Smooth muscle cell (in vitro differentiated cells): ENCODE data around the gene NR6A1. TPM values are rescaled to one million over a fixed set of nuclear protein-coding genes. Genes with fewer than 3 reads are reported as not detected.

ENCODE experiments used
- DNase-seq: peaks from one replicate; lab custom pipeline; 2025; ENCODE audit not compliant: unreplicated experiment; lab: John Stamatoyannopoulos, UW
- H2AFZ ChIP-seq: fragments of 200-600 bp; sonication (generic); 2 replicates; pipeline ENCODE4 v1.6.0; 2016; ENCODE audit warnings: antibody characterized with exemption, low read depth, mild to moderate bottlenecking
- H3F3A ChIP-seq: fragments of 200-600 bp; sonication (generic); 2 replicates; pipeline ENCODE4 v1.6.0; 2017; ENCODE audit warnings: antibody characterized with exemption, low read depth
- H3K27ac ChIP-seq: fragments of 200-600 bp; sonication (generic); 2 replicates; pipeline ENCODE4 v1.5.1; 2016; ENCODE audit warnings: low read depth, mild to moderate bottlenecking
- H3K27me3 ChIP-seq: fragments of 200-600 bp; sonication (generic); 2 replicates; pipeline ENCODE4 v1.6.1; 2016; ENCODE audit warnings: low read depth, mild to moderate bottlenecking
- H3K36me3 ChIP-seq: fragments of 200-600 bp; sonication (generic); 2 replicates; pipeline ENCODE4 v1.5.1; 2016; ENCODE audit warnings: low read depth
- H3K4me1 ChIP-seq: fragments of 200-600 bp; sonication (generic); 2 replicates; pipeline ENCODE4 v1.5.1; 2016; ENCODE audit warnings: low read depth
- H3K4me2 ChIP-seq: fragments of 200-600 bp; sonication (generic); 2 replicates; pipeline ENCODE4 v1.6.0; 2016; ENCODE audit warnings: mild to moderate bottlenecking
- H3K4me3 ChIP-seq: fragments of 200-600 bp; sonication (generic); 2 replicates; pipeline ENCODE4 v1.5.1; 2016; ENCODE audit warnings: mild to moderate bottlenecking
- H3K79me2 ChIP-seq: fragments of 200-600 bp; sonication (generic); 2 replicates; pipeline ENCODE4 v1.6.0; 2016; ENCODE audit warnings: low read depth, mild to moderate bottlenecking
- H3K9ac ChIP-seq: fragments of 200-600 bp; sonication (generic); 2 replicates; pipeline ENCODE4 v1.6.0; 2016; ENCODE audit warnings: low read depth
- H3K9me3 ChIP-seq: fragments of 200-600 bp; sonication (generic); replicated peaks from 2 replicates; pipeline ENCODE4 v1.5.1; 2016; ENCODE audit warnings: low read depth
- H4K20me1 ChIP-seq: fragments of 200-600 bp; sonication (generic); 2 replicates; pipeline ENCODE4 v1.6.0; 2016; ENCODE audit warnings: low read depth
- WGBS: methylation state at CpG from one replicate; pipeline ENCODE4 v1.1.7; 2016; ENCODE audit warnings: low lambda C conversion rate; 5-methylcytosine and 5-hydroxymethylcytosine counted together
- polyA plus RNA-seq: library from polyadenylated mRNA; unstranded; fragments of >200 nt; fragmentation: Nextera tagmentation; extraction: Ambion mirVana; gene quantifications from 2 replicates; pipeline ENCODE4 v1.2.1, GENCODE V29; 2016
- total RNA-seq: library from RNA; depleted of rRNA; stranded (reverse); fragments of >200 nt; gene quantifications from 2 replicates; pipeline ENCODE4 v1.2.3, GENCODE V29; 2014
- TF ChIP-seq, protein P1 (sequence below): fragments of 200-600 bp; sonication (generic); IDR thresholded peaks from 2 replicates; pipeline ENCODE4 v1.5.1; 2017; ENCODE audit warnings: borderline replicate concordance, mild to moderate bottlenecking, antibody characterized with exemption; ENCODE audit not compliant: insufficient read depth, poor library complexity, severe bottlenecking

The NR6A1 gene
- total and polyA plus RNA-seq, 2 experiments from 2014 or later, result 0.17 to 0.31 TPM

- Histone ChIP-seq H3K79me2 (no peaks in the 10 kb centered on the region), H3K36me3 (no peaks in the 10 kb centered on the region), H3K9ac (no peak overlapping the region), H3K4me2 (peak overlapping the region; percentile 71), H3K4me1 (peaks cover 70% of the 10 kb centered on the region), H3K9me3 (no peaks in the 10 kb centered on the region), H3K27ac (no peak overlapping the region), H3K4me3 (peak overlapping the region; percentile 22), H4K20me1 (no peaks in the 10 kb centered on the region), H2AFZ (peak overlapping the region; percentile 23), H3F3A (peaks cover 4% of the 10 kb centered on the region), H3K27me3 (no peaks in the 10 kb centered on the region)
- WGBS, result 3% methylated on average over 3 of the region's 3 CpGs
- no peak for DNase-seq
- TF ChIP-seq, protein P1, sequence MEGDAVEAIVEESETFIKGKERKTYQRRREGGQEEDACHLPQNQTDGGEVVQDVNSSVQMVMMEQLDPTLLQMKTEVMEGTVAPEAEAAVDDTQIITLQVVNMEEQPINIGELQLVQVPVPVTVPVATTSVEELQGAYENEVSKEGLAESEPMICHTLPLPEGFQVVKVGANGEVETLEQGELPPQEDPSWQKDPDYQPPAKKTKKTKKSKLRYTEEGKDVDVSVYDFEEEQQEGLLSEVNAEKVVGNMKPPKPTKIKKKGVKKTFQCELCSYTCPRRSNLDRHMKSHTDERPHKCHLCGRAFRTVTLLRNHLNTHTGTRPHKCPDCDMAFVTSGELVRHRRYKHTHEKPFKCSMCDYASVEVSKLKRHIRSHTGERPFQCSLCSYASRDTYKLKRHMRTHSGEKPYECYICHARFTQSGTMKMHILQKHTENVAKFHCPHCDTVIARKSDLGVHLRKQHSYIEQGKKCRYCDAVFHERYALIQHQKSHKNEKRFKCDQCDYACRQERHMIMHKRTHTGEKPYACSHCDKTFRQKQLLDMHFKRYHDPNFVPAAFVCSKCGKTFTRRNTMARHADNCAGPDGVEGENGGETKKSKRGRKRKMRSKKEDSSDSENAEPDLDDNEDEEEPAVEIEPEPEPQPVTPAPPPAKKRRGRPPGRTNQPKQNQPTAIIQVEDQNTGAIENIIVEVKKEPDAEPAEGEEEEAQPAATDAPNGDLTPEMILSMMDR, result no peak
These were observed 13.1 kb downstream of the NR6A1 start for GRCh38 chr9:124758061-124758460.

DNA sequence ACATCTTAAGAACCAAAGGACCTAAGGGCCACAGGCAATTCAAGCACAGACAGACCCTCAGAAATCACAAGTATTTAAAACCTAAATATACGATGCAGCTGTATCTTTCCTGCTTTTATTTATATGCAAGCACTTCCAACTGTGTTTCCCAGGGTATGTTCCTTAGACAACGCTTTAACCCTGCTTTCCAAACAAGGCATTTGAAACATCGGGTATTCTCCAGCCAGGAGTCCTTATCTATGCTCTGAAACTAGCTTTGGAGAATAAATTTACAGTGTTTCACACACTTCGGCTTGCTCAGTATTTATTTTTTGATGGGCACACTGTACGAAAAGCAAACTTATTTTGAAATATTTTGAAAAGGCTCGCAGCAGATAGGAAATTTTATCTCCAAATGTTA lies 13.5 kb downstream of the NR6A1 start:
- no peaks in the 10 kb centered on the region for H3K27me3 ChIP-seq
- peak overlapping the region; percentile 71 for H3K4me2 ChIP-seq

DNA sequence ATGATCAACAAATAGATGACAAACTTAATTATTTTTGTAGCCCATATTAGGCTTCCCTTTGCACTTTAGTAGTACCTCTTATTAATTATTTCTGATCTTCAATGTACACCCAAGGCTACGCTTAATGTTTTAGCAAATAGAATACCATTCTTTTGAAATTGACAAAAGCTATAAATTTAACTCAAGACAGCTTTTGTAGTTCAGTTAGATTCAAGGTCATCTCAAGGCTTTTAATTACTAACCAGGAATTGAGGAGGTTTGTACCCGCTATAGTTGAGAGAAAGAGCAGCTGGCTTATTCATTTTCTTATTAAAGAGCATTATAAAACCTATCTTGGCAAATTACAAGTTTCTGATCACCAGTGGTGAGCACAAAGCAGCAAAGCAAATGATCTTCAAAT lies 15.1 kb downstream of the NR6A1 start:
- Histone ChIP-seq H3K4me2 (no peak overlapping the region), H3K4me3 (no peak overlapping the region), H4K20me1 (no peaks in the 10 kb centered on the region), H3K27ac (no peak overlapping the region), H3F3A (peaks cover 4% of the 10 kb centered on the region), H3K27me3 (no peaks in the 10 kb centered on the region), H3K4me1 (peaks cover 69% of the 10 kb centered on the region), H2AFZ (no peak overlapping the region), H3K79me2 (no peaks in the 10 kb centered on the region), H3K36me3 (no peaks in the 10 kb centered on the region), H3K9me3 (no peaks in the 10 kb centered on the region), H3K9ac (no peak overlapping the region)
- DNase-seq, result no peak
- TF ChIP-seq, protein P1, result no peak
- WGBS, result 92% methylated on average over 2 of the region's 2 CpGs

More for the DNA sequence above, 13.5 kb downstream of the NR6A1 start:
- Histone ChIP-seq H3K4me3 (peak overlapping the region; percentile 22), H3K27ac (no peak overlapping the region), H3K36me3 (no peaks in the 10 kb centered on the region), H3K9me3 (no peaks in the 10 kb centered on the region), H2AFZ (peak overlapping the region; percentile 23), H3K9ac (no peak overlapping the region), H3F3A (peaks cover 4% of the 10 kb centered on the region), H3K79me2 (no peaks in the 10 kb centered on the region), H4K20me1 (no peaks in the 10 kb centered on the region), H3K4me1 (peaks cover 72% of the 10 kb centered on the region)
- no peak for DNase-seq
- 5% methylated on average over 6 of the region's 6 CpGs for WGBS
- TF ChIP-seq, protein P1, result no peak

- 62% methylated on average over 3 of the region's 3 CpGs for WGBS
- H3K27ac ChIP-seq, result no peak overlapping the region
- H3K9me3 ChIP-seq, result no peaks in the 10 kb centered on the region
- no peak overlapping the region for H3K4me2 ChIP-seq
- H2AFZ ChIP-seq, result no peak overlapping the region
- H3K9ac ChIP-seq, result no peak overlapping the region
- H3F3A ChIP-seq, result peaks cover 4% of the 10 kb centered on the region
- TF ChIP-seq, protein P1, result no peak
- peaks cover 69% of the 10 kb centered on the region for H3K4me1 ChIP-seq
- no peaks in the 10 kb centered on the region for H4K20me1 ChIP-seq
- no peaks in the 10 kb centered on the region for H3K27me3 ChIP-seq
- H3K79me2 ChIP-seq, result no peaks in the 10 kb centered on the region
- no peak for DNase-seq
- H3K36me3 ChIP-seq, result no peaks in the 10 kb centered on the region
- no peak overlapping the region for H3K4me3 ChIP-seq
These were observed 16.1 kb downstream of the NR6A1 start for GRCh38 chr9:124755061-124755460.
